Measurements from ENCODE around the gene KSR1. TPM values are rescaled to one million over a fixed set of nuclear protein-coding genes. Genes with fewer than 3 reads are reported as not detected.

KSR1 gene
- total RNA-seq, 1 experiment from 2014 or later: 37.6 TPM

- DNase-seq: no peak
- H3K4me1 ChIP-seq: peaks cover 31% of the 10 kb centered on the region
- H3K27ac ChIP-seq: no peak overlapping the region
- H3K9me3 ChIP-seq (replicated peaks): no peaks in the 10 kb centered on the region
- H3K27me3 ChIP-seq: 0 out of 2 replicates have a peak, but pooled peaks cover 3% of the 10 kb centered on the region
- no peaks in the 10 kb centered on the region for H3K36me3 ChIP-seq
- H3K4me3 ChIP-seq: no peak overlapping the region
These were observed 83.6 kb downstream of the KSR1 start for GRCh38 chr17:27539794-27540317.

- H3K9me3 ChIP-seq (replicated peaks): no peaks in the 10 kb centered on the region
- H3K4me3 ChIP-seq: no peak overlapping the region
- DNase-seq: peak; percentile 47 to 70
- H3K27me3 ChIP-seq: 0 out of 2 replicates have a peak, but pooled peaks cover 3% of the 10 kb centered on the region
- H3K36me3 ChIP-seq: no peaks in the 10 kb centered on the region
- H3K27ac ChIP-seq: no peak overlapping the region
- H3K4me1 ChIP-seq: peaks cover 37% of the 10 kb centered on the region
These were observed 84.3 kb downstream of the KSR1 start for GRCh38 chr17:27540318-27541101.

GRCh38 chr17:27541301-27542023, 85.2 kb downstream of the KSR1 start:
- Histone ChIP-seq H3K4me1 (peaks cover 47% of the 10 kb centered on the region), H3K36me3 (no peaks in the 10 kb centered on the region), H3K9me3 (replicated peaks) (no peaks in the 10 kb centered on the region), H3K27me3 (0 out of 2 replicates have a peak, but pooled peaks cover 3% of the 10 kb centered on the region), H3K27ac (no peak overlapping the region), H3K4me3 (no peak overlapping the region)
- DNase-seq: no peak

GRCh38 chr17:27542841-27543463, 86.7 kb downstream of the KSR1 start:
- peak; percentile 52 to 75 for DNase-seq
- Histone ChIP-seq H3K27ac (no peak overlapping the region), H3K4me3 (no peak overlapping the region), H3K9me3 (replicated peaks) (no peaks in the 10 kb centered on the region), H3K36me3 (no peaks in the 10 kb centered on the region), H3K4me1 (peaks cover 61% of the 10 kb centered on the region), H3K27me3 (0 out of 2 replicates have a peak, but pooled peaks cover 3% of the 10 kb centered on the region)

- Histone ChIP-seq H3K36me3 (no peaks in the 10 kb centered on the region), H3K4me3 (no peak overlapping the region), H3K9me3 (replicated peaks) (no peaks in the 10 kb centered on the region), H3K27ac (no peak overlapping the region), H3K27me3 (0 out of 2 replicates have a peak, but pooled peaks cover 3% of the 10 kb centered on the region), H3K4me1 (peaks cover 61% of the 10 kb centered on the region)
- no peak for DNase-seq
These were observed 87.2 kb downstream of the KSR1 start for GRCh38 chr17:27543464-27543856.

GRCh38 chr17:27543958-27544349, 87.7 kb downstream of the KSR1 start:
- Histone ChIP-seq H3K4me1 (peaks cover 61% of the 10 kb centered on the region), H3K27me3 (0 out of 2 replicates have a peak, but pooled peaks cover 3% of the 10 kb centered on the region), H3K27ac (no peak overlapping the region), H3K36me3 (no peaks in the 10 kb centered on the region), H3K9me3 (replicated peaks) (no peaks in the 10 kb centered on the region), H3K4me3 (no peak overlapping the region)
- no peak for DNase-seq

GRCh38 chr17:27544350-27545131, 88.3 kb downstream of the KSR1 start:
- 0 out of 2 replicates have a peak, but pooled peaks cover 3% of the 10 kb centered on the region for H3K27me3 ChIP-seq
- H3K4me3 ChIP-seq: no peak overlapping the region
- no peaks in the 10 kb centered on the region for H3K36me3 ChIP-seq
- DNase-seq: peak; percentile 88 to 95
- peak overlapping the region; percentile 60 for H3K27ac ChIP-seq
- H3K9me3 ChIP-seq (replicated peaks): no peaks in the 10 kb centered on the region
- peaks cover 61% of the 10 kb centered on the region for H3K4me1 ChIP-seq

GRCh38 chr17:27545562-27546229, 89.4 kb downstream of the KSR1 start:
- DNase-seq: peak; percentile 83 to 93
- peaks cover 52% of the 10 kb centered on the region for H3K4me1 ChIP-seq
- H3K9me3 ChIP-seq (replicated peaks): no peaks in the 10 kb centered on the region
- no peaks in the 10 kb centered on the region for H3K36me3 ChIP-seq
- no peak overlapping the region for H3K4me3 ChIP-seq
- no peaks in the 10 kb centered on the region for H3K27me3 ChIP-seq
- H3K27ac ChIP-seq: peak overlapping the region; percentile 60

GRCh38 chr17:27546624-27547300, 90.5 kb downstream of the KSR1 start:
- Histone ChIP-seq H3K4me1 (peaks cover 50% of the 10 kb centered on the region), H3K4me3 (no peak overlapping the region), H3K27me3 (no peaks in the 10 kb centered on the region), H3K9me3 (replicated peaks) (no peaks in the 10 kb centered on the region), H3K36me3 (no peaks in the 10 kb centered on the region), H3K27ac (peak overlapping the region; percentile 60)
- DNase-seq: peak; percentile 86 to 89

- Histone ChIP-seq H3K4me3 (no peak overlapping the region), H3K27ac (peak overlapping the region; percentile 60; the same call in 1 of the 2 replicates), H3K9me3 (replicated peaks) (no peaks in the 10 kb centered on the region), H3K4me1 (peaks cover 55% of the 10 kb centered on the region), H3K27me3 (no peaks in the 10 kb centered on the region), H3K36me3 (no peaks in the 10 kb centered on the region)
- DNase-seq: no peak
These were observed 91.0 kb downstream of the KSR1 start for GRCh38 chr17:27547301-27547683.

- Histone ChIP-seq H3K9me3 (replicated peaks) (no peaks in the 10 kb centered on the region), H3K36me3 (no peaks in the 10 kb centered on the region), H3K4me3 (no peak overlapping the region), H3K4me1 (peaks cover 51% of the 10 kb centered on the region), H3K27ac (no peak overlapping the region), H3K27me3 (no peaks in the 10 kb centered on the region)
- no peak for DNase-seq
These were observed 92.1 kb downstream of the KSR1 start for GRCh38 chr17:27548369-27548768.

GRCh38 chr17:27549251-27549893, 93.1 kb downstream of the KSR1 start:
- H3K36me3 ChIP-seq: no peaks in the 10 kb centered on the region
- no peak overlapping the region for H3K4me3 ChIP-seq
- H3K4me1 ChIP-seq: peaks cover 51% of the 10 kb centered on the region
- DNase-seq: no peak
- H3K9me3 ChIP-seq (replicated peaks): no peaks in the 10 kb centered on the region
- no peak overlapping the region for H3K27ac ChIP-seq
- H3K27me3 ChIP-seq: no peaks in the 10 kb centered on the region

Measured in SJCRH30 (cell line).